HG02642 (cell line): ENCODE results near the gene ARMC9.
"Not testable (repeated sequence)": the region's sequence is repeated elsewhere in the genome, so short reads cannot be mapped to it uniquely, and the experiment has no call there.

Experiments used
- ATAC-seq: cut with Tn5 transposase; IDR thresholded peaks from one replicate; pipeline ENCODE4 v1.9.1; 2021; ENCODE audit warnings: mild to moderate bottlenecking; ENCODE audit not compliant: unreplicated experiment, poor library complexity

Gene ARMC9

GRCh38 chr2:231375994-231376615 is 177.7 kb downstream of the ARMC9 start:
- not testable (repeated sequence) for ATAC-seq

- ATAC-seq = no peak
Observed at GRCh38 chr2:231376857-231377256, 178.4 kb downstream of the ARMC9 start.

DNA sequence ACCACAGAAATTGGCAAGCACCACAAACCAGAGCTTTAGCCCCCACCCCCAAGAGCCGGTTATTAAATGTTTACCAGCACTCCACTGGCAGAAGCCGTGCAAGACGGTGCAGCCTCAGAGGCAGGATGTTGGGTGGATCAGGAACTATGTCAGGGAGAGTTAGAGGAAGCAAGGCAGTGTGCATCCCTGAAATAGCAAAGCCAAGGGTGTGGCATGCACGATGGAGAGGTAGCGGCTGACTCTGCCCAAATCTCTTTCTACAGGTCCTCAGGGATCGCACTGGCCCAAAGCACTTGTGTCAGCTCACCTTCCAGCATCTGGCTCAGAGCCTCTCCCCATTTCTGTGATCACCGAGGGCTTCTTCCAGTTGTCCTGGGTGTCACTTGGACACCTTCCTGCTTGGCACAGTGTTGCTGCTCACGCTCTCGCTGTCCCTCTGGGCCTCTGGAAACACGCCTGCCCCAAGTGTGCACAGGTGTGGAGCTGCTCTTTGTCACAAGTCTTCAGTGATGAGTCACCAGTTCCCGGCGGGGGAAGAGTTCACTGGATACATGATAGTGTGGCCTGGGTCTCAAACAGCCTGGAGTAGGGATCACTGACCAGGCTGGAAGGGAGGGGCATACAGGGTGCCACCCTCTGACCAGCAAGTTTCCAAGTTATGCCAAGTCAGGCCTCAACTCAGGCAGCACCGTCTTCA is 179.7 kb downstream of the ARMC9 start:
- ATAC-seq = no peak

DNA sequence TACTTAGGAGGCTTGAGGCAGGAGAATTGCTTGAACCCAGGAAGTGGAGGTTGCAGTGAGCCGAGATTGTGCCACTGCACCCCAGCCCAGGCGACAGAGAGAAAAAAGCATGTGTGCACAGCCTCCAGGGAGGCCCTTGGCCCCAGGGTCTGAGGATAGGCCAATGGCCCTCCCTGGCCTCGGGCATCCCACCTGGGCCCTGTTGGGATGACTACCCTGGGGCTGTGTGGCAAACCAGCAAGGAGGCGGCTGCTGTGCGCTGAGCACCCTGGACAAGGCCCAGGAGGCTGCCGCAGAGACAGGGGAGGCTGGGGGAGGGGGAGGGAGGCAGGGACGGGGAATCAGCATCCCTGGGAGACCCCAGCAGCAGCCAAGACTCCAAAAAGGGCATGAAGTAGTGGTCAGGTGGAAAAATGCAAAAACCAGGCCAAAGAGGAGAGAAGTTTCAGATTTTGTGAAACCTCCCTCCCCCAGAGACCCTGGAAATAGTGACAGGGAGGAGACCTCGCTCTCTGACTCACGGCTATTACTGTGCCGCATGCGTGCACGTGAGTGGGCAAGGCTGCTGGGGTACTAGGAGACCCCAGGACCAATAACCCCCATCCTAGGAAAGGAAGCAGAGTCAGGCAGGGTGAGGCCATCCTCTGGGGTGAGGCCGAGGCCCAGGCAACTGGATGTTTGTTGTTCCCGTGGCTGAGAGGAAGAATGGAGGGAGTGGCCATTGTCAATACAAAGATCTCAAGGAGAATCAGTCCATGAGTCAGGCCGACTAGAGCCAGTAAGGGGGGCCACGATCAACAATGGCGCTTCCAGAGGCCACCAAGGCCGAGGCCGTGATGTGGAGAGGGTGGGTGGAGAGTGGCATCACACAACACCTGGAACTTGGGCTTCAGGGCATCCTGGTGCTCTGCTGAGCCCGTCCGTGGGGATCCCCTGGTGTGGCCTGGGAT is 181.1 kb downstream of the ARMC9 start:
- ATAC-seq = no peak

DNA sequence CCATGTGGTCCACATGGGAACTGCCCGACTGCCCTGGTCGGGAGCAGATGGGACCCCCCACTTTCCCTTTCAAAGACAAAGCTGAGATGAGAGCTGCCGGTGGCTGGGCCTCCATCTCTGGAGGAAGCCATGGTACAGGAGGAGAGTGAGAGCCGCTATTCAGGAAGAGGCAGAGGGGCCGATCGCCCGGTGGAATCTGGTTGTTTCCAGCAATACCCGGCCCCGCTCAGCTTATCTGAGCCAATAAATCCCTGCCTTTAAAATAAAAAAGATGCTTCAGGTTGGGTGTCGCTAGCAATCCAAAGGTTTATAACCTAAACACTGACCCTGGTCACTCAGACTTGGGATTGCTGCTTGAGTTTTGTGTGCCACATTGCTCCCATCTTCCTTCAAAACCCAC is 181.9 kb downstream of the ARMC9 start:
- no peak for ATAC-seq

GRCh38 chr2:231380991-231381847 is 182.8 kb downstream of the ARMC9 start:
- no peak for ATAC-seq

GRCh38 chr2:231382116-231382515 is 183.7 kb downstream of the ARMC9 start:
- ATAC-seq = no peak

DNA sequence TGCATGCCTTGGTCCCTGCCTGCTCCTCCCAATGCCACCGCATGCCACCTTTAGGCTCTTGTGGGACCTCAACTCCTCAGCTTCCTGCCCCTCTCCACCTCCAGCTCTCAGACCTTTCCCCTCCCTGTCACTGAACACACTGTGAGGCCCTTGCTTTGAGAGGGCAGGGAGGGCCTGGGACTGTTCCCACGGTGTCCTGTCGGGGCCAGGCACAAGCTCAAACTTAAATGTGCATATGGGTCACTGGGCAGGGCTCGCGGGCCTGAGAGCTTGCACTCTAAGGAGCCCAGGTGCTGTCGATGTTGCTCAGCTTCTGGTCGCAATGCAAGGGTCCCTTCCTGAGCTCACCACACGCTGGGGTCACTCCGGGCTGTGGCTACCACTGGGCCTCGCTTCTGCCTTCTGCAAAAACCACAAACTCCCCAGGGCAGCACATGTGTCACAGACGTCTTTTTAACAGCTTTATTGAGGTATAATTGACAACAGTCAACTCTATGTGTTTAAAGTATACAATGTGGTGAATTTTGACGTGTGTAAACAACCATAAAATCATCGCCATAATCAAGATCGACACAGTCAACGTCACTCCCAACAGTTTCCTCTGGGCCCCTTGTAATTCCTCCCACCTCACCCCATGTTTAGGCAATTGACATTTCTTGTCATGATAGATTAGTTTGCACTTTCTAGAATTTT is 185.1 kb downstream of the ARMC9 start:
- no peak for ATAC-seq

- ATAC-seq = no peak
Observed at GRCh38 chr2:231384109-231384435, 185.6 kb downstream of the ARMC9 start.

- no peak for ATAC-seq
Observed at GRCh38 chr2:231384970-231385369, 186.5 kb downstream of the ARMC9 start.

DNA sequence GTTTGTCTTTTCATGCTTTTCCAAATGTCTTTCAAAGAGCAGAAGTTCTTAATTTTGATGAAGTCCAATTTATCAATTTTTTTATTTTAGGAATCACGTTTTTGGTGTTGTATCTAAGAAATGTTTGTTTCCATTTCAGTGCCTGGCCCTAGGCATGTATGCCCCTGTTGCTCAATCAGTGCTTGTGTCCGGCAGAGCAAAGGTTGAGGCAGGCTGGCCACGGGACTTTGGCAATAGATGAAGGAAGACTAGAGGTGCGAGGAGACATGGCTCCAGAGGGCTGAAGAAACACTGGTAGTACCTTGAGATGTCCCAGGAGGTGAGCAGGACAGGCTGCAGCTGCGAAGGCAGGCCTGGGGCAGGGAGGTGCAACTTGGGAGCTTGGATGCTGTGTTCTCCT is 187.0 kb downstream of the ARMC9 start:
- ATAC-seq = no peak

DNA sequence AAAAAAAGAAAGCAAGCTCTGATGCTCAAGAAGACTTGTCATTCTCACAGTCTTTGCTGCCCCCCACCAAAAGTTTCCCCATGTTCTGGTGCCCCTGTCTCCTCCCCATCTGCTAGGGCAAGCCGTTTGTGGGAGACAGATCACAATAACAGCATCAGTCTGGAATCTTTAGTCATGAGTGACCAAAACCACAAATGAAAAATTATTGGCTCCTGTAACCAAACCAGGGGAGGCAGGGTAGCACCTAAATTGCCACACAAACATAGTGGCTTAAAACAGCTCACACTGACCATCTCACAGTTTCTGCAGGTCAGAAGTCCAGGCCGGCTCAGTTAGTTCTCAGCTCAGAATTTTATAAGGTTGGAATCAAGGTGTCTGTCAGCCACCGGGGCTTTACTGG is 188.0 kb downstream of the ARMC9 start:
- ATAC-seq = no peak

- no peak for ATAC-seq
Observed at GRCh38 chr2:231387904-231388724, 189.7 kb downstream of the ARMC9 start.

- ATAC-seq = no peak
Observed at GRCh38 chr2:231388725-231389346, 190.4 kb downstream of the ARMC9 start.

DNA sequence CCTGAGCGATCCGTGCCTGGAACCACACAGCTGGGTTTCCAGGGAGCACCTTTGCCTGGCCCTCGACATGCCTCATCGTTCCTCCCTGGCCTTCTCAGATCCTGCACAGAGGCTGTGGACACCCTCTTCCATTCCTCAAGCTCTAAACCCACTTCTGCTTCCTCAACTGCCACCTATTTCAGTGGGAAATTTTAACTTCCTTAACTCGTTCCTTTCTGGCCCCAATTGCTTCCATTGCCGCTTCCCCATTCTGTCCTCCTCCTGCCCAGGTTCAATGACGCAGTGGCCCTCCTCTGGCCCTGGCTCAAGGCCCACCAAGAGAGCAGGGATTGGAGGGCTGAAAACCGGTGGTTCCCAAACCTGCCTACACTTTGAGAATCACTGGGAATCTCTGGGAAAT is 192.2 kb downstream of the ARMC9 start:
- ATAC-seq = no peak

- no peak for ATAC-seq
Observed at GRCh38 chr2:231391981-231392380, 193.6 kb downstream of the ARMC9 start.

DNA sequence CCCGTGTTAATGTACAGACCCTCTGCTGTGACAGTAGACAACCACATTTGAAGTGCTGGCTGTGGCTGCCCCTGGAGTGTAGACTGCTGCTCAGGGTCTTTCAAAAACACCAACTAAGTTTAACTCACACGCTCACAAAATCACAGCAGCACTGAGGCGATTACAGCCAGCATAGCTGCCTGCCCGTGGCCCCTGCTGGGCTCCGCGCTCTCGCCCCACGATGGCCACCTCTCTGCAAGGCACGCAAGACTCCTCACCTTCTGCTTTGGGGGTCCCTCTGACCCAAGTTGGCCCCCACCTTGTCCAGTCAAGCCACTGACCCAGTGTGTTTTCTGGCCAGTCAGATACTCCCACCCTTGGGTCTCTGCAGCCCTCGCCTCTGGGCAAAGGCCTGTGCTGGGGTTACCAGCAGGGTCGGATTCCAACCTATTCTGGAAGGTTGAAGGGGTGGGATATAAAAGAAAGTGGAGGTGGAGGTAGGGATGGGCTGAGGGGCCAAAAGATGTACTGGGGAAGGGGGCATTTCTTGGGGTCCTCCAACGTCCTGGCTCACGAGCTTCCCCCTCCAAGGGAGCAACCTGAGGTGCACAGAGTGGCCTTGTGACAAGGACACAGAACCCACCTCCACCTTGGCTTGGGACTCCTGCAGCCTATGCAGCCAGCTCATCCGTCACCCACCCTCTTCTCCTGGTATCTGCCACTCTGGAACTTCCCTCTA is 194.2 kb downstream of the ARMC9 start:
- ATAC-seq = no peak
